Gastrocnemius medialis (tissue), 4 donors: Measurements from ENCODE around the gene TEAD4. TPM values are rescaled to one million over a fixed set of nuclear protein-coding genes. Genes with fewer than 3 reads are reported as not detected.

ENCODE experiments used
- ATAC-seq, 2 donors: fragments of 150-250 bp; one replicate each; pipeline ENCODE4 v1.9.1; 2016
- DNase-seq, 2 donors: peaks; one replicate each; pipeline ENCODE4 v3.0.0-alpha.2; 2019
- H3K27ac ChIP-seq, 4 donors: fragments of 200-600 bp; sonication (generic); 1 replicate in 1 of 4; 2 replicates in 3 of 4; pipeline ENCODE4 v1.5.1; 2016 to 2018; ENCODE audit warnings: mild to moderate bottlenecking in 2 of 4, moderate library complexity in 1 of 4
- H3K27me3 ChIP-seq, 3 donors: fragments of 200-600 bp; sonication (generic) in 2 of 3; 1 replicate in 1 of 3; 2 replicates in 2 of 3; pipeline versions ENCODE4 v1.5.1 to v1.6.0; 2016 to 2019; ENCODE audit warnings: mild to moderate bottlenecking in 1 of 3, moderate library complexity in 1 of 3
- H3K36me3 ChIP-seq, 2 donors: fragments of 200-600 bp; sonication (generic) in 1 of 2; one replicate each; pipeline ENCODE4 v1.5.1; 2017 to 2018
- H3K4me1 ChIP-seq, 2 donors: fragments of 200-600 bp; sonication (generic) in 1 of 2; one replicate each; pipeline ENCODE4 v1.5.1; 2016 to 2017; ENCODE audit warnings: mild to moderate bottlenecking in 2 of 2
- H3K4me3 ChIP-seq, 4 donors: fragments of 200-600 bp; sonication (generic) in 3 of 4; 1 replicate in 1 of 4; 2 replicates in 3 of 4; pipeline ENCODE4 v1.5.1; 2016 to 2019; ENCODE audit warnings: mild to moderate bottlenecking in 2 of 4
- H3K9me3 ChIP-seq, 3 donors: fragments of 200-600 bp; sonication (generic) in 2 of 3; 1 replicate in 1 of 3; 2 replicates in 2 of 3; pipeline ENCODE4 v1.5.1; 2016 to 2019
- CTCF ChIP-seq, 5 experiments: fragments of 450-650 bp in 3 of 5; fragments of 200-600 bp in 2 of 5; sonication (generic) in 2 of 5; IDR thresholded peaks in 4 of 5; conservative IDR thresholded peaks in 1 of 5; 1 replicate in 4 of 5; 2 replicates in 1 of 5; pipeline ENCODE4 v1.5.1; 2016 to 2019; ENCODE audit warnings: antibody characterized with exemption in 5 of 5, mild to moderate bottlenecking in 3 of 5, moderate library complexity in 3 of 5
- POLR2A ChIP-seq, 2 donors: fragments of 450-650 bp; IDR thresholded peaks; one replicate each; pipeline ENCODE4 v1.6.1; 2017; ENCODE audit warnings: antibody characterized with exemption in 2 of 2, mild to moderate bottlenecking in 2 of 2, moderate library complexity in 2 of 2
- in situ Hi-C, 4 donors: fragments of 200-750 bp; cut with MboI; loops; one replicate each; pipeline versions ENCODE4 v1.15.0 to v1.8.0; 2017; ENCODE audit warnings: low sequenced_read_pairs in 4 of 4
- intact Hi-C: fragments of 100-400 bp; cut with DNase I; formaldehyde crosslinking; loops from one replicate; pipeline ENCODE4 v1.15.1; 2023; ENCODE audit warnings: low total_unique reads
- total RNA-seq, 4 donors: library from RNA; depleted of rRNA; stranded (reverse); fragments of >200 nt; gene quantifications; one replicate each; pipeline versions ENCODE4 v1.1.0 to v1.2.3, GENCODE V29; 2016

TEAD4 gene
- total RNA-seq, 4 donors from 2014 or later, result 91.1 to 201 (median 122) TPM

GRCh38 chr12:3009780-3010179 is 50.6 kb downstream of the TEAD4 start:
- H3K36me3 ChIP-seq, result peaks cover 0 to 20% of the 10 kb centered on the region in 2 donors
- intact Hi-C loops, result no loop called here
- H3K27ac ChIP-seq, result no peak overlapping the region
- no peak overlapping the region for H3K4me3 ChIP-seq
- TF ChIP-seq POLR2A (IDR thresholded peaks at IDR 0.05) (no peak), CTCF (IDR thresholded peaks at IDR 0.05 in 4 of 5, conservative IDR thresholded peaks at IDR 0.05 in 1 of 5) (no peak)
- H3K4me1 ChIP-seq, result peaks cover 15 to 24% of the 10 kb centered on the region in 2 donors
- H3K9me3 ChIP-seq, result no peaks in the 10 kb centered on the region
- H3K27me3 ChIP-seq, result no peaks in the 10 kb centered on the region
- no peak for DNase-seq
- no peak for ATAC-seq
- in situ Hi-C loops, result no loop called here

GRCh38 chr12:3010214-3010930 is 51.2 kb downstream of the TEAD4 start:
- Histone ChIP-seq H3K36me3 (peaks cover 0 to 20% of the 10 kb centered on the region in 2 donors), H3K27ac (no peak overlapping the region), H3K4me1 (peaks cover 11 to 19% of the 10 kb centered on the region in 2 donors), H3K27me3 (no peaks in the 10 kb centered on the region), H3K9me3 (no peaks in the 10 kb centered on the region), H3K4me3 (no peak overlapping the region)
- ATAC-seq, result no peak
- in situ Hi-C loops (no loop called here), intact Hi-C loops (no loop called here)
- no peak for TF ChIP-seq POLR2A (IDR thresholded peaks at IDR 0.05)
- no peak for TF ChIP-seq CTCF (IDR thresholded peaks at IDR 0.05 in 4 of 5, conservative IDR thresholded peaks at IDR 0.05 in 1 of 5)
- no peak for DNase-seq

- H3K4me1 ChIP-seq, result peaks cover 12 to 19% of the 10 kb centered on the region in 2 donors
- no peak overlapping the region for H3K27ac ChIP-seq
- intact Hi-C loops, result no loop called here
- H3K27me3 ChIP-seq, result no peaks in the 10 kb centered on the region
- DNase-seq (no peak), ATAC-seq (no peak)
- TF ChIP-seq CTCF (IDR thresholded peaks at IDR 0.05 in 4 of 5, conservative IDR thresholded peaks at IDR 0.05 in 1 of 5) (no peak), POLR2A (IDR thresholded peaks at IDR 0.05) (no peak)
- peaks cover 0 to 31% of the 10 kb centered on the region in 2 donors for H3K36me3 ChIP-seq
- no peaks in the 10 kb centered on the region for H3K9me3 ChIP-seq
- no peak overlapping the region for H3K4me3 ChIP-seq
- in situ Hi-C loops, result no loop called here
Observed at GRCh38 chr12:3012786-3013185, 53.6 kb downstream of the TEAD4 start.

- Histone ChIP-seq H3K36me3 (peaks cover 0 to 49% of the 10 kb centered on the region in 2 donors), H3K27ac (peak overlapping the region in 3 of 4 donors; percentile 9 to 37 (median 22))
Observed at GRCh38 chr12:3014641-3015040, 55.4 kb downstream of the TEAD4 start.

More at GRCh38 chr12:3014641-3015040, 55.4 kb downstream of the TEAD4 start:
- Histone ChIP-seq H3K9me3 (no peaks in the 10 kb centered on the region), H3K4me3 (no peak overlapping the region), H3K4me1 (peaks cover 15 to 18% of the 10 kb centered on the region in 2 donors), H3K27me3 (no peaks in the 10 kb centered on the region)
- TF ChIP-seq CTCF (IDR thresholded peaks at IDR 0.05 in 4 of 5, conservative IDR thresholded peaks at IDR 0.05 in 1 of 5) (no peak), POLR2A (IDR thresholded peaks at IDR 0.05) (no peak)
- intact Hi-C loops, result no loop called here
- no peak for DNase-seq
- in situ Hi-C loops, result no loop called here
- ATAC-seq, result no peak
